HepG2 (cell line): Measurements from ENCODE around the gene IFT22. TPM values are rescaled to one million over a fixed set of nuclear protein-coding genes. Genes with fewer than 3 reads are reported as not detected.

ENCODE experiments used
- CC2D1A ChIP-seq: sonication (generic); formaldehyde crosslinking; IDR thresholded peaks from 2 replicates; pipeline ENCODE4 v1.8.1; 2023; ENCODE audit warnings: mild to moderate bottlenecking, missing genetic modification reagents
- DNMT1 ChIP-seq: sonication (generic); formaldehyde crosslinking; IDR thresholded peaks from 2 replicates; pipeline ENCODE4 v1.5.1; 2020; ENCODE audit warnings: mild to moderate bottlenecking, missing genetic modification reagents
- EED ChIP-seq: sonication (generic); formaldehyde crosslinking; IDR thresholded peaks from 2 replicates; pipeline ENCODE4 v1.5.0; 2020; ENCODE audit warnings: mild to moderate bottlenecking, missing genetic modification reagents
- FOXC1 ChIP-seq: sonication (generic); formaldehyde crosslinking; IDR thresholded peaks from 2 replicates; pipeline ENCODE4 v1.8.0; 2022; ENCODE audit warnings: mild to moderate bottlenecking, missing genetic modification reagents, borderline replicate concordance
- JDP2 ChIP-seq: sonication (generic); formaldehyde crosslinking; IDR thresholded peaks from 2 replicates; pipeline ENCODE4 v1.8.1; 2022; ENCODE audit warnings: missing genetic modification reagents, borderline replicate concordance
- KDM2A ChIP-seq: sonication (generic); formaldehyde crosslinking; IDR thresholded peaks from 2 replicates; pipeline ENCODE4 v1.4.0; 2020; ENCODE audit warnings: low read depth, missing genetic modification reagents, borderline replicate concordance
- MBD4 ChIP-seq: IDR thresholded peaks from 2 replicates; pipeline ENCODE4 v1.6.1; 2012; ENCODE audit warnings: low read length, inconsistent platforms, borderline replicate concordance
- NFAT5 ChIP-seq: sonication (generic); formaldehyde crosslinking; IDR thresholded peaks from 2 replicates; pipeline ENCODE4 v1.4.0; 2020; ENCODE audit warnings: missing genetic modification reagents
- PRMT3 ChIP-seq: sonication (generic); formaldehyde crosslinking; IDR thresholded peaks from 2 replicates; pipeline ENCODE4 v1.8.1; 2022; ENCODE audit warnings: low read depth, mild to moderate bottlenecking, moderate library complexity, missing genetic modification reagents, borderline replicate concordance
- SATB2 ChIP-seq: sonication (generic); formaldehyde crosslinking; IDR thresholded peaks from 2 replicates; pipeline ENCODE4 v1.5.0; 2020; ENCODE audit warnings: missing genetic modification reagents
- SP5 ChIP-seq: IDR thresholded peaks from 2 replicates; pipeline ENCODE4 v1.6.1; 2016; ENCODE audit warnings: low read depth, borderline replicate concordance
- UBTF ChIP-seq: sonication (generic); formaldehyde crosslinking; IDR thresholded peaks from 2 replicates; pipeline ENCODE4 v1.4.0; 2020; ENCODE audit warnings: mild to moderate bottlenecking, missing genetic modification reagents
- ZMYM4 ChIP-seq: sonication (generic); formaldehyde crosslinking; IDR thresholded peaks from 2 replicates; pipeline ENCODE4 v1.8.1; 2023; ENCODE audit warnings: mild to moderate bottlenecking, missing genetic modification reagents
- ZNF225 ChIP-seq: sonication (generic); formaldehyde crosslinking; IDR thresholded peaks from 2 replicates; pipeline ENCODE4 v1.4.0; 2020; ENCODE audit warnings: mild to moderate bottlenecking, missing genetic modification reagents
- ZNF570 ChIP-seq: sonication (generic); formaldehyde crosslinking; IDR thresholded peaks from 2 replicates; pipeline ENCODE4 v1.4.0; 2020; ENCODE audit warnings: mild to moderate bottlenecking, missing genetic modification reagents, borderline replicate concordance
- ZNF775 ChIP-seq: sonication (generic); formaldehyde crosslinking; IDR thresholded peaks from 2 replicates; pipeline ENCODE4 v1.4.0; 2020; ENCODE audit warnings: missing genetic modification reagents, mild to moderate bottlenecking, moderate library complexity, borderline replicate concordance
- ZNF816 ChIP-seq: sonication (generic); formaldehyde crosslinking; IDR thresholded peaks from 2 replicates; pipeline ENCODE4 v1.8.0; 2022; ENCODE audit warnings: missing genetic modification reagents, mild to moderate bottlenecking, borderline replicate concordance
- ZNF841 ChIP-seq: sonication (generic); formaldehyde crosslinking; IDR thresholded peaks from 2 replicates; pipeline ENCODE4 v1.8.1; 2023; ENCODE audit warnings: missing genetic modification reagents, borderline replicate concordance
- ZNF850 ChIP-seq: sonication (generic); formaldehyde crosslinking; conservative IDR thresholded peaks from 2 replicates; pipeline ENCODE4 v1.9.0; 2021; ENCODE audit warnings: mild to moderate bottlenecking, missing genetic modification reagents
- polyA plus RNA-seq, 8 experiments: library from polyadenylated mRNA; depleted of rRNA in 3 of 8; stranded (reverse) in 7 of 8; unstranded in 1 of 8; fragments of >200 nt; fragmentation: Illumina TruSeq in 4 of 8; extraction: Trizol in 4 of 8; gene quantifications; 2 replicates each; pipeline versions ENCODE4 v1.2.1 to v1.2.3, GENCODE V29; 2011 to 2016; ENCODE audit warnings: low read depth in 4 of 8, missing spikeins in 1 of 8, mixed read lengths in 1 of 8; ENCODE audit not compliant: insufficient read depth in 1 of 8
- total RNA-seq, 5 experiments: library from RNA; depleted of rRNA; stranded (reverse); fragments of >200 nt; fragmentation: Illumina TruSeq; extraction: Trizol; gene quantifications; 2 replicates each; pipeline ENCODE4 v1.2.3, GENCODE V29; 2016; ENCODE audit warnings: low read depth in 1 of 5
- TF ChIP-seq, protein P1 (sequence below): sonication (generic); formaldehyde crosslinking; conservative IDR thresholded peaks from 2 replicates; pipeline ENCODE4 v1.8.0; 2022; ENCODE audit warnings: missing genetic modification reagents

Gene IFT22
- total and polyA plus RNA-seq, 2 of the 13 experiments (the other 11 are each of a cell fraction or from before 2014, with no cell fraction given), result 8.9 to 14.5 TPM

DNA sequence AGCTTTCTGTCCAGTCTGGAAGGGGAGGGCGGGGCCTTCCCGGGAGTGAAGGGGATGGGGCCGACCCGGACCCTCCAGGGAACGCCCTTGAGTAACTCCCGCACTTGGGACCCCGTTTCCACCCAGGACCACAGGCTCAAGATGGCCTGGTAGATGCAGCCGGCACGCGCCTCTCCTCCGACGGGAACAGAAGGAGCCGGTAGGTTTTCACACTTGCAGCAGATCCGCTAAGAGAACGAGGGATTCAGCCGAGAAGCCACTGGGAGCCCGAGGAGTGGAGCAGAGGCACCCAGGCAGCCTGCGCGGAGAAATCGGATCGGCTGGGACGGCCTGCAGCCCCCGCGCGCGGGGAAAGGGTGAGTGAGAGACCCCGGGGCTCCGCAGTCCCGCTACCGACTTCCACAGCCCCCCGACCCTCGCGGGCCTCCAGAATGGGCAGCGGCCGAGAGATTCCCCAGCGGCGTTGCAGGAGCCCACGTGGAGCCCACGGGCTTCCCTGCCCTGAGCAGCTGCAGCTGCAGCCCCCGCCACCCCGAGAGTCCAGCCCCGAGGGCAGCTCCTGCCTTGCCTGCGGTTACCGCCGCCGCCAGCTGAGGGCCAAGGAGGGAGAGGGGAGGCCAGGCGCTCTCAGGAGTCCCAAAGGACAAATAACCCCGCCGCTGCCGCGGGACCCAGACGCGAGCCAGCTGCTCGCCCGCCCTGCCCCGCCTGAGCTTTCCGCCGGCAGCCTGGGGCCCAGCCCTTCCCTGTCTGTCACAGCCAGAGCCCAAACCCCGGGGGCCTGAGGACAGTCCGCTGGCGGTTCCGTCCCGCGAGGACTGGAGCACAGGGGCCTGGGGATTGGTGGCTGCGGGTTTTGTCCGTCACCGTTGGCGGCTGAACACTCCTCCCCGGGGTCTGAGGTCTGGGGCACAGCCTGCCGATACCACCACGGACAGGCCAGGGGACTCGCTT lies 21.8 kb downstream of the IFT22 start (continued):
- TF ChIP-seq FOXC1 (no peak), ZNF570 (CRISPR knock-in tag) (no peak), DNMT1 (CRISPR knock-in tag) (no peak), KDM2A (CRISPR knock-in tag) (no peak), MBD4 (no peak), ZNF841 (no peak), UBTF (CRISPR knock-in tag) (peak; percentile 66), JDP2 (CRISPR knock-in tag) (no peak), EED (CRISPR knock-in tag) (no peak), ZNF816 (CRISPR knock-in tag) (no peak), PRMT3 (CRISPR knock-in tag) (no peak), ZNF775 (CRISPR knock-in tag) (no peak), ZNF850 (CRISPR knock-in tag) (peak; percentile 65; the same call in 1 of the 2 replicates), SATB2 (CRISPR knock-in tag) (no peak), NFAT5 (no peak), ZNF225 (CRISPR knock-in tag) (peak; percentile 29; the same call in 1 of the 2 replicates), SP5 (no peak), CC2D1A (CRISPR knock-in tag) (no peak), ZMYM4 (no peak)
- TF ChIP-seq, protein P1, sequence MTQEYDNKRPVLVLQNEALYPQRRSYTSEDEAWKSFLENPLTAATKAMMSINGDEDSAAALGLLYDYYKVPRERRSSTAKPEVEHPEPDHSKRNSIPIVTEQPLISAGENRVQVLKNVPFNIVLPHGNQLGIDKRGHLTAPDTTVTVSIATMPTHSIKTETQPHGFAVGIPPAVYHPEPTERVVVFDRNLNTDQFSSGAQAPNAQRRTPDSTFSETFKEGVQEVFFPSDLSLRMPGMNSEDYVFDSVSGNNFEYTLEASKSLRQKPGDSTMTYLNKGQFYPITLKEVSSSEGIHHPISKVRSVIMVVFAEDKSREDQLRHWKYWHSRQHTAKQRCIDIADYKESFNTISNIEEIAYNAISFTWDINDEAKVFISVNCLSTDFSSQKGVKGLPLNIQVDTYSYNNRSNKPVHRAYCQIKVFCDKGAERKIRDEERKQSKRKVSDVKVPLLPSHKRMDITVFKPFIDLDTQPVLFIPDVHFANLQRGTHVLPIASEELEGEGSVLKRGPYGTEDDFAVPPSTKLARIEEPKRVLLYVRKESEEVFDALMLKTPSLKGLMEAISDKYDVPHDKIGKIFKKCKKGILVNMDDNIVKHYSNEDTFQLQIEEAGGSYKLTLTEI (CRISPR knock-in tag), result no peak
